ENCODE results near the gene LINGO3.
"Not testable (repeated sequence)": the region's sequence is repeated elsewhere in the genome, so short reads cannot be mapped to it uniquely, and the experiment has no call there.

The LINGO3 gene

GRCh38 chr19:2308114-2308556 is at the start of gene LINGO3:
Gene LINGO3, minus strand, starts transcription at chr19:2308154. Its CDS starts 16,378 bp downstream, at chr19:2291776.
- no peak for DNase-seq (ENCODE audit: low read depth)

- no peak for DNase-seq (ENCODE audit: low read depth)
Observed at GRCh38 chr19:2356036-2356646, 48.2 kb upstream of the LINGO3 start.

- DNase-seq (ENCODE audit: low read depth) = no peak
Observed at GRCh38 chr19:2355168-2356035, 47.4 kb upstream of the LINGO3 start.

- DNase-seq (ENCODE audit: low read depth) = no peak
Observed at GRCh38 chr19:2354670-2355069, 46.7 kb upstream of the LINGO3 start.

- DNase-seq (ENCODE audit: low read depth) = no peak
Observed at GRCh38 chr19:2353887-2354592, 46.1 kb upstream of the LINGO3 start.

- DNase-seq (ENCODE audit: low read depth) = no peak
Observed at GRCh38 chr19:2353159-2353886, 45.4 kb upstream of the LINGO3 start.

GRCh38 chr19:2352121-2352520 is 44.2 kb upstream of the LINGO3 start:
- no peak for DNase-seq (ENCODE audit: low read depth)

GRCh38 chr19:2351591-2351990 is 43.6 kb upstream of the LINGO3 start:
- no peak for DNase-seq (ENCODE audit: low read depth)

- DNase-seq (ENCODE audit: low read depth) = no peak
Observed at GRCh38 chr19:2350656-2351055, 42.7 kb upstream of the LINGO3 start.

- not testable (repeated sequence) for DNase-seq (ENCODE audit: low read depth)
Observed at GRCh38 chr19:2349818-2350217, 41.9 kb upstream of the LINGO3 start.

- DNase-seq (ENCODE audit: low read depth) = no peak
Observed at GRCh38 chr19:2345794-2346663, 38.1 kb upstream of the LINGO3 start.

GRCh38 chr19:2345076-2345475 is 37.1 kb upstream of the LINGO3 start:
- no peak for DNase-seq (ENCODE audit: low read depth)

- DNase-seq (ENCODE audit: low read depth) = no peak
Observed at GRCh38 chr19:2344381-2344870, 36.5 kb upstream of the LINGO3 start.

- no peak for DNase-seq (ENCODE audit: low read depth)
Observed at GRCh38 chr19:2343289-2343982, 35.5 kb upstream of the LINGO3 start.

GRCh38 chr19:2342656-2343288 is 34.8 kb upstream of the LINGO3 start:
- DNase-seq (ENCODE audit: low read depth) = no peak

GRCh38 chr19:2341982-2342381 is 34.0 kb upstream of the LINGO3 start:
- DNase-seq (ENCODE audit: low read depth) = no peak

GRCh38 chr19:2341244-2341751 is 33.3 kb upstream of the LINGO3 start:
- DNase-seq (ENCODE audit: low read depth) = no peak

GRCh38 chr19:2340496-2341243 is 32.7 kb upstream of the LINGO3 start:
- no peak for DNase-seq (ENCODE audit: low read depth)

All from stimulated activated CD8-positive, alpha-beta memory T cell treated with anti-CD3 and anti-CD28 coated beads, Interleukin-4, amount 100 ng/mL, for 24 hours (primary cell).